IMR-90 (cell line): Measurements from ENCODE around the gene MEGF10.

Source experiments
- BHLHE40 ChIP-seq: fragments of 150-350 bp; IDR thresholded peaks from 2 replicates; pipeline ENCODE4 v1.6.1; 2016; ENCODE audit warnings: mild to moderate bottlenecking, low read depth, low read length
- CEBPB ChIP-seq: IDR thresholded peaks from 2 replicates; pipeline ENCODE4 v1.6.1; 2012; ENCODE audit warnings: low read depth, low read length, improper control_type of control experiment
- CHD1 ChIP-seq: IDR thresholded peaks from 2 replicates; pipeline ENCODE4 v1.6.1; 2012; ENCODE audit warnings: low read depth, low read length, improper control_type of control experiment
- MAFK ChIP-seq: IDR thresholded peaks from 2 replicates; pipeline ENCODE4 v1.6.1; 2012; ENCODE audit warnings: low read depth, low read length, improper control_type of control experiment
- MAZ ChIP-seq: IDR thresholded peaks from 2 replicates; pipeline ENCODE4 v1.6.1; 2012; ENCODE audit warnings: low read depth, mild to moderate bottlenecking, low read length, improper control_type of control experiment, moderate library complexity, borderline replicate concordance
- MXI1 ChIP-seq: IDR thresholded peaks from 2 replicates; pipeline ENCODE4 v1.6.1; 2012; ENCODE audit warnings: low read depth, mild to moderate bottlenecking, low read length, moderate library complexity, borderline replicate concordance
- NFE2L2 ChIP-seq: fragments of 150-350 bp; IDR thresholded peaks from 2 replicates; pipeline ENCODE4 v1.6.1; 2016; ENCODE audit warnings: low read depth, mild to moderate bottlenecking, low read length
- POLR2A ChIP-seq: IDR thresholded peaks from 2 replicates; pipeline ENCODE4 v1.6.1; 2012; ENCODE audit warnings: mild to moderate bottlenecking, low read depth, low read length
- RAD21 ChIP-seq: IDR thresholded peaks from 2 replicates; pipeline ENCODE4 v1.6.1; 2012; ENCODE audit warnings: low read length, improper control_type of control experiment
- RFX5 ChIP-seq: IDR thresholded peaks from 2 replicates; pipeline ENCODE4 v1.8.0; 2012; ENCODE audit warnings: low read depth, mild to moderate bottlenecking, low read length, moderate library complexity
- TF ChIP-seq, protein P1 (sequence below): conservative IDR thresholded peaks from 2 replicates; pipeline ENCODE4 v1.5.1; 2012; ENCODE audit warnings: mild to moderate bottlenecking, low read depth, low read length, improper control_type of control experiment
- TF ChIP-seq, protein P2 (sequence below): fragments of 150-350 bp; IDR thresholded peaks from 2 replicates; pipeline ENCODE4 v1.6.1; 2016; ENCODE audit warnings: low read depth, mild to moderate bottlenecking, low read length, moderate library complexity, borderline replicate concordance
- TF ChIP-seq, protein P3 (sequence below): fragments of 150-350 bp; IDR thresholded peaks from 2 replicates; pipeline ENCODE4 v1.6.1; 2017; ENCODE audit warnings: mild to moderate bottlenecking, antibody characterized with exemption, low read length, low read depth

DNA sequence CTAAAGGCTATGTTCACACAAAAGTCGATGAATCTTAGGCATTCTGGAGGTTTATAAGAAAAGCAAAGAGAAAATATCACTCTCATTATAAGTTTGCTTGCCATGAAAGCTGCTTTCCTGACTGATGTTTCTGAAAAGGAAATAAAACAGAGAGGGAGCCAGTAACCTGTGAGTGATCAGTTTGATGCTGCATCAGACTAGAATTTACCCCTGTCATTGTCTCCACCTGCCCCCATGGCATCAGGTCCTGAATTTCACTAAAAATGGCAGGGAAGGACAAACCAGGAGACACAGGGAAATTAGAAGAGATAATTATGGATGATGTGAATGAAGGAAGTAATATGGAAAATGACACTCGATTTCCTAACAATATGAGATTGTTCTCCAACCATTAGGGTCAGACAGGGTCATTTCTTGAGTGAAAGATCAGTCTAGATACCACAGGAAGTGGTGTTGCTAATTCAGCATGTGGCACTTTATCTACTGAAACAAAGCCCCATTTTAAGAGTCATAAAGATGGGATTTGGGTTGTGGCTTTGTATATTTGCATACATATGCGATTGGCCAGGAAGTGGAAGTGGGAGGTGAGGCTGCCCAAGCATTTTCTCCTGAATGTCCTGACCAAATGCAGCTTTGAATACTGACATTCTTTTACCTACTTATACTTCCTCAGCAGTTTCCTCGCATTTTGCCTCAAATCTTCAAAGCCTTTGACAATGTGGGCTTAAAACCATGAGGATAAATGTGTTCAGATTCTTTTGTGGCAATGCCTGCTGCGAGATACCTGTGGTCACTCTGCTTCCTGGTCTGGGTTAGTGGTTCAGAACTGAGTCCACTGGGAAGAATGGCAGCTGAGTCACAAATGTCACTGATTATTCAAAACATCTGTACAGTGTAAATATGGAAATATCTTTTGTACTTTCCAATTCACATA is 29.7 kb downstream of the MEGF10 start:
- TF ChIP-seq, protein P1, sequence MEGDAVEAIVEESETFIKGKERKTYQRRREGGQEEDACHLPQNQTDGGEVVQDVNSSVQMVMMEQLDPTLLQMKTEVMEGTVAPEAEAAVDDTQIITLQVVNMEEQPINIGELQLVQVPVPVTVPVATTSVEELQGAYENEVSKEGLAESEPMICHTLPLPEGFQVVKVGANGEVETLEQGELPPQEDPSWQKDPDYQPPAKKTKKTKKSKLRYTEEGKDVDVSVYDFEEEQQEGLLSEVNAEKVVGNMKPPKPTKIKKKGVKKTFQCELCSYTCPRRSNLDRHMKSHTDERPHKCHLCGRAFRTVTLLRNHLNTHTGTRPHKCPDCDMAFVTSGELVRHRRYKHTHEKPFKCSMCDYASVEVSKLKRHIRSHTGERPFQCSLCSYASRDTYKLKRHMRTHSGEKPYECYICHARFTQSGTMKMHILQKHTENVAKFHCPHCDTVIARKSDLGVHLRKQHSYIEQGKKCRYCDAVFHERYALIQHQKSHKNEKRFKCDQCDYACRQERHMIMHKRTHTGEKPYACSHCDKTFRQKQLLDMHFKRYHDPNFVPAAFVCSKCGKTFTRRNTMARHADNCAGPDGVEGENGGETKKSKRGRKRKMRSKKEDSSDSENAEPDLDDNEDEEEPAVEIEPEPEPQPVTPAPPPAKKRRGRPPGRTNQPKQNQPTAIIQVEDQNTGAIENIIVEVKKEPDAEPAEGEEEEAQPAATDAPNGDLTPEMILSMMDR, result no peak
- TF ChIP-seq RFX5, result no peak
- TF ChIP-seq NFE2L2, result no peak
- no peak for TF ChIP-seq POLR2A
- no peak for TF ChIP-seq BHLHE40
- TF ChIP-seq, protein P2, sequence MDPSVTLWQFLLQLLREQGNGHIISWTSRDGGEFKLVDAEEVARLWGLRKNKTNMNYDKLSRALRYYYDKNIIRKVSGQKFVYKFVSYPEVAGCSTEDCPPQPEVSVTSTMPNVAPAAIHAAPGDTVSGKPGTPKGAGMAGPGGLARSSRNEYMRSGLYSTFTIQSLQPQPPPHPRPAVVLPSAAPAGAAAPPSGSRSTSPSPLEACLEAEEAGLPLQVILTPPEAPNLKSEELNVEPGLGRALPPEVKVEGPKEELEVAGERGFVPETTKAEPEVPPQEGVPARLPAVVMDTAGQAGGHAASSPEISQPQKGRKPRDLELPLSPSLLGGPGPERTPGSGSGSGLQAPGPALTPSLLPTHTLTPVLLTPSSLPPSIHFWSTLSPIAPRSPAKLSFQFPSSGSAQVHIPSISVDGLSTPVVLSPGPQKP, result no peak
- TF ChIP-seq RAD21, result no peak
- no peak for TF ChIP-seq MAZ
- TF ChIP-seq, protein P3, sequence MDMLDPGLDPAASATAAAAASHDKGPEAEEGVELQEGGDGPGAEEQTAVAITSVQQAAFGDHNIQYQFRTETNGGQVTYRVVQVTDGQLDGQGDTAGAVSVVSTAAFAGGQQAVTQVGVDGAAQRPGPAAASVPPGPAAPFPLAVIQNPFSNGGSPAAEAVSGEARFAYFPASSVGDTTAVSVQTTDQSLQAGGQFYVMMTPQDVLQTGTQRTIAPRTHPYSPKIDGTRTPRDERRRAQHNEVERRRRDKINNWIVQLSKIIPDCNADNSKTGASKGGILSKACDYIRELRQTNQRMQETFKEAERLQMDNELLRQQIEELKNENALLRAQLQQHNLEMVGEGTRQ, result no peak
- no peak for TF ChIP-seq MXI1
- TF ChIP-seq CEBPB, result no peak
- TF ChIP-seq MAFK, result no peak
- TF ChIP-seq CHD1, result no peak
